GM18870 (cell line): ENCODE results near the gene SLC8A3.

Source experiments
- ATAC-seq: cut with Tn5 transposase; IDR thresholded peaks from one replicate; pipeline ENCODE4 v1.9.1; 2021; ENCODE audit warnings: moderate library complexity; ENCODE audit not compliant: unreplicated experiment

SLC8A3 gene

DNA sequence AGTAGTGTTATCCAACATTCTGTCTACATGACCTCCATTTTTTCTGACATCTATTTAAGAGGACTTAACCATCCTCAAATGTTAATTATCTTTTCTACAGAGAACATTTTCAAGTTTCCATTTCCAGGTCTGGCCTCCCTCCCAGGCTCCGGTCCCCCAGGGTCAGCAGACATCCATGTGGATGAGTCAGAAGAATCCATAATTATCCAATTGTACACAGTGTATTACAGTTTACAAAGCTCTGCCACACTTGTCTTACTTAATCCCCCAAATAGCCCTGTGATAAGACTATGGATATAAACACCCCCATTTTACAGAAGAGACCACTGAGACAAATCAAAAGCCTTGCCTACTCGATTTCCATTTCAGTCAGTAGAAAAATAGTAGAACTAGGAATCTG, 65.0 kb downstream of the SLC8A3 start:
- ATAC-seq: no peak

DNA sequence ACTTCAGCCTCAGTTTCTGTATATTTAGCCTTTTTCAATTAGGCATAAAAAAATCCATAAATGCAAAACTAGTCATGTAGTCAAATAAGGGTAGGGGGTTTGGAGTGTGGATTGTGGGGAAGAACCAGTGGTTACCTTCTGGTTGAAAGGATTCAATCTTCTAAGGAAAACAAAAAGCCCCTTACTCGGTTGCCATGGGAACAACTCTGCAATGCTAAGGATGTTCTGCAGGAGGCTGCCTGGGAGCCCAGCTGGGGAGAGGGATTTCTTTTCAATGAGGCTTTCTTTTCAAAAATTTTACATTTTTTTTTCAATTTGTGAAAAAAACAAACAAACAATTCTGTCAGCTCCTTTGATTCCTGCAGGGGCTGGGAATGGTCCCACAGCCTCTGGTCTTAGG, 67.2 kb downstream of the SLC8A3 start:
- no peak for ATAC-seq

GRCh38 chr14:70118064-70118463, 70.7 kb downstream of the SLC8A3 start:
- ATAC-seq: no peak

DNA sequence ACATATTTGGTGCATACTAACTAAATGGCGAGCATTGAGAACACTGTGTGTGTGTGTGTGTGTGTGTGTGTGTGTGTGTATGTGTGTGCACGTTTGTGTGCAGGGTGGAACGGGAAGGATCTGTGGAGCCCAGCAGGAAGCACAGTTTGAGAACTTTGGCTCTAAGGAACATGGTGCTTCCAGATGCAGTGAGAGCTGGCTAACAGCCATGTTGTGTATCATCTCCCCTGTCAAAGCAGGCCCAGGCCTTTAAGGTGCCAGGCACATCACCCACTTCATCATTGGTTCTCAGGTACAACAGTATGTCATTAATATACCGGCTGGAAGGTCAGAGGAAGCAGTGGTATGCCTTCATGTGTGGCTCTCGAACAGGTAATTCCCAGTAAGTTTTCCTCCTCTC, 72.5 kb downstream of the SLC8A3 start:
- no peak for ATAC-seq

DNA sequence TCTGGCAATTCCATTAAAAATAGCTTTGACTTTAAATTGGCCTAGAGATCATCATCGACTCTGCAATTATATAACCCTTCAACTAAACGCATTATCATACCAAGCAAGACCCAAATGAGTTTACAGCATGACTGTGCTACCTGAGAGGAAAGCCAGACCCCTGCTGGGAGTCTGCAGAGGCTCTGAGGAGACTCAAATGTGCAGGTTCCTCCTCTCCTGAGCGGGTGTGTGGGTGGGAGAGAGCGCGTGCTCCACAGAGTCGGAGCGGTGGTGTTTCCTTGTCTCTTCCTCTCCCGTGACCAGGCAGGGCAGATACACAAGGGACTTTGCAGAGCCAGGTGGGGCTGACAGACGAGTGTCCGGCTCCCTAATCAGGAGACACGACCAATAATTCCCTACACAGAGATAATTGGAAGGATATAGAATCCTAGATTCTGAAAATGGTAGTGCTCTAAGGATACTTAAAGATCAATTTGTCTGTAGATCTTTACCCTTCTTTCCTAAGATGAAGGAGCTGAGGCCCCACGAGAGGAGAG, 74.1 kb downstream of the SLC8A3 start:
- no peak for ATAC-seq

- no peak for ATAC-seq
These were observed 75.5 kb downstream of the SLC8A3 start for GRCh38 chr14:70113211-70113610.

DNA sequence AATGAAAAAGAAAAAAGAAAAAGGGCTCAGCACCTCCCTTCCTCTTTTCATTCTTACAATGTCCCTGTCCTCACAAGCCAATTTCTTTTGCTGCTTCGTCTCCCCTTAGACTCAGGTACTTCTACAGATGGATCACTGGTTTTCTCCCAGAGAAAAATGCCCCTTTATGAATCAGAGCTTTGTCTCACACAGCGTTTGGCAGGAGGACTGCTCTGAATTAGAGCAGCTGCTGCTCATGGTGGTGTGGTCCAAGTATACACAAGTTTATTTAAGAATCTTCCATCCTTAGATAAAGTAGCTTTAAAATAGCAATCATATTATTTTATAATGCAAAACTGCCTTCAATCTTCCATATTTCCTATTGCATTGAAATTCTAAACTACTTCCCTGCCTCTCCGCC, 80.3 kb downstream of the SLC8A3 start:
- ATAC-seq: no peak

DNA sequence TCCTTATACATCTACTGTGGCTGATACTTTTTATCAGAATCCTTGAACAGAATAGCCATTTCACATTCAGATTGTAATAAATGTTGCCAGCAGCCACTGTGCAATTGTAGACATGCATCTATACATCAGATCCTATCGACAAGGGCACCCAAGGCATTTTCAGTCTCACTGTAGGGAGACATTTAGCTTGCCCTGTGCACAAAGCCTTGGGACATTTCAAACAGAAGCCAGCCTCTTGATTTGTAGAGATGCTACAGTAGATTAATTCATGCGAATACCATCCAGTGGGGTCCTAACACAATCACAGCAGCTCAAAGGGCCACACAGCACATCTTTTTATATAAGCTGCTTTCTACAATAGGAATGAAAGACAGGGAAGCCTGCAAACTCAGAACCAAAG, 81.4 kb downstream of the SLC8A3 start:
- no peak for ATAC-seq

GRCh38 chr14:70100071-70100470, 88.7 kb downstream of the SLC8A3 start:
- no peak for ATAC-seq

DNA sequence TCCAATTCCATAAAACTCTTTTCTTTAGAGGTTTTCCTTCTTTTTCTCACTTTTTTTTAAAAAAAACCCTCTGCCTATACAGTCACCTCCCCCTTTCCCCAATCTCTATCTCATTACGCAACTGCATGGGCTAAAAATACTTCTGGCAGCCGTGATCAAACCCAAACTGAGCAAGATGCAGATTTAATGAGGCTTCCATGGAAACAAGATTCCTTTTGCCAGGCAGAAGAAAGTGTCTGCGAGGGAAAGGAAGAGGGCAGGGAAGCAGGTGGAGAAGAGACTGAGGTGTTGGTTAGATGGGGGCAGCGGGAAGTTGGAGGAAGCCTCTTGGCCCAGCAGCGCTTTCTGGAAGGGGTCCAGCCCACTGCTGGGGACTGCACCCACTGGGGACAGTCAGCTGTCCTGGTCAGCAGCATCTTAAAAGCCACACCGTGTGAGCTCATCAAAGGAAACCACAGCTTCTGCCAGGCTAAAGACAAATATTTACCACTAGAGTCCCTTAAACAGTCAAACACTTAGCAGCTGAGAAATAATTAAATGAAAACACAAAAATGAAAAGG, 90.4 kb downstream of the SLC8A3 start:
- ATAC-seq: no peak

- no peak for ATAC-seq
These were observed 91.0 kb downstream of the SLC8A3 start for GRCh38 chr14:70097576-70098249.

DNA sequence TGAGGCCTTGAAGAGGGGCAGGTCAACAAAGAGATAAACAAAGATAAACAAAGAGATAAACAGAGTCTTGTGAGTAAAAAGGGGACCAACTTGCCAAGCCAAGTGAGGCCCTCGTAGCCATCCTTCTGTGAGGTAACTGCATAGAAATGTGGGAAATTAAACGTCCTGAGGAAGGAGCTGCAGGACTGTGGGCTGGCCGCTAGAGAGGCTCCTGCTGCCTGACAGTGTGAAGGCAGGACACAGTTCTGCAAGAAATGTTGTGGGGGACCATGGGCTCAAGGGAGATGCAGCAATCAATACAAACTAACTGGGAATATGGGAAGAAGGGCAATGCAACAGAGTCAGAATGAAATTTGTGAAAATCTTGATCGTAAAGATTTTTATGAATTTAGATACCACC, 91.9 kb downstream of the SLC8A3 start:
- ATAC-seq: no peak

DNA sequence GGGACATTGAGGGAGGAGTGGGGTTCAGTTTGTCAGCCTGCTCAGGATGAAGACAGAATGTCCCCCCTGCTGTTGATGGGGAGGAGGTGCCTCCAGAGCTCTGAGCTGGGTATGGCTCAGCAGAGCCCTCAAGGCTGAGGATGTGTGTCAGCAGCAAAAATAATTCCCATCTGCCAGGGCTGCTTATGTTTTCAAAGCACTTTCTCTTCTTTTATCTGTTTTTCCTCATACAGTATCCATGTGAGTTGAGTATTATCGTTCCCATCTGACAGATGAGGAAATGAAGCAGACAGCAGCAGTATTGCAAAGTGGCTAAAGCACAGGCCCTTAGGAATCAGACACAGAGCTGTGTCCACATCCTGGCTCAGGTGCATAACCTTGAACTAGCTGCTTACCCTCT, 94.1 kb downstream of the SLC8A3 start:
- no peak for ATAC-seq

- ATAC-seq: no peak
These were observed 94.6 kb downstream of the SLC8A3 start for GRCh38 chr14:70094106-70094505.

- ATAC-seq: no peak
These were observed 95.6 kb downstream of the SLC8A3 start for GRCh38 chr14:70093156-70093555.

GRCh38 chr14:70087380-70087697, 101.4 kb downstream of the SLC8A3 start:
- ATAC-seq: no peak

DNA sequence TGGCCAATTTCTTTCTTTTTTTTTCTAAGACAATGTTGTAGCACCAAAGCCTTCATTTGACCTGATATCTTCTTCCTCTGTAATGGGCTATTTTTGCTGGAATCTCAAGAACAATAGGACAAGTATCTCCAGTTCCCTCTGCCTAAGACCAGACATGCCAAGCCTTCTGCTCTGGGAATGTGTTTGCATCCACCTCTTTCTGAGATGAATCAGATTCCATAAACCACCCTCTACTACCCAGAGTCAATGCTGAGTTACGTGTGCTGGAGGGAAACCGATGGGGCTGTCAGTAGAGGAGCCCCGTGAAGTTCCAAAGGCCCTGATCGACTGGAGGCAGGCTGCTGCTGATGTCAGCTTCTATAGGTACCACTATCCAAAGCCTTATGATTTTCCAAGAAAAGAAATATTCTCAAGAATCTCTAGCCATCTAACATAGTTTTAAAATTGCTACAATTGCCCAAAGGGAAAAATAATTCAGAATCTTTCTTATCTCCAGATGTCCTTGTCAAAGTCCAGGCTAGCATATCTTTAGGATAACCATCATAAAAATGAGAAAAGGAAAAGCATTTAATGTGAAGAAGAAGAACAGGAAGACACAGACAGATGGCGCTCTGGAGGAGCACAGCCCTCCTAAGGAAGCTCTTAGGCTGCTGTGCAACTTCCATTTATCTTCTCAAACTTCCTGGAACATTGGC, 101.9 kb downstream of the SLC8A3 start:
- no peak for ATAC-seq

DNA sequence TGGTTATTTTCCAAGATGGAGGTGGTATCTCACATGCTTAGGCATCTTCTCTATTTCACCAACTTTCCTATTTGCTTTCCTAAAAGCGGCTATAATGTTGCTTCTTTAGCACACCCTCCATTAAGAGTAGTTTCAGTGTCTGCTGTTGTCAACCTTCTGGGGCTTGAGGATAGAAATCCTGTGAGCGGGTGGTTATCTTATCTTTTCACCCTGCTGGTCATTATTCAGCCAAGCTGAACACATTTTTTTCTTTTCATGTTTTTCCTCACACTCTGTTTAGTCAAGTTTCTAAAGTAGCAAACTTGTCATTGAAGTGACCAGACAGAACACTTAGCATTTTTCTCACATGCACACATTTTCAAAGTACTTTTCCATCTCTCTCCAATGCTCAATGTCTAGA, 104.5 kb downstream of the SLC8A3 start:
- no peak for ATAC-seq

GRCh38 chr14:70082394-70082793, 106.4 kb downstream of the SLC8A3 start:
- ATAC-seq: no peak

- no peak for ATAC-seq
These were observed 108.7 kb downstream of the SLC8A3 start for GRCh38 chr14:70080076-70080475.

DNA sequence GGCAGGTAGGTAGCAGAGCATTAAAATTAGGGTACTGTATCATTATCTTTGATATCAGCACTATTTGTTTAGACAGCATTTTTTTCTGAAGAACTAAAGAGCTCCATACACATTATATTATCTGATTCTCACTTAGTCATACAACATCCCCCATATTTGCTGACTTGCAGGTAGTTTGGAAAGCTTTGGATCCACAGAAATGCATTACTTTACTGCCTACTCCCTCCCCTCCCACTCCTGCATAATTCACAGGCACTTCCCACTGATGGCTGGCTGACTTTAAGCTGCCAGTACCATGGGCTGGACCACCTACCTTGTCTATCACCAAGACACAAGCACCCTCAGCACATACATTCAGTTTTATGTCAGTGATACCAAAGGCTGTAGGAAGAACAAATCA, 110.4 kb downstream of the SLC8A3 start:
- no peak for ATAC-seq

GRCh38 chr14:70077720-70078119, 111.0 kb downstream of the SLC8A3 start:
- no peak for ATAC-seq
